GM18858 (cell line): Measurements from ENCODE around the gene KY.
"Not testable (repeated sequence)": the region's sequence is repeated elsewhere in the genome, so short reads cannot be mapped to it uniquely, and the experiment has no call there.

ENCODE experiments used
- ATAC-seq: cut with Tn5 transposase; IDR thresholded peaks from one replicate; pipeline ENCODE4 v1.9.1; 2021; ENCODE audit not compliant: unreplicated experiment

The KY gene

DNA sequence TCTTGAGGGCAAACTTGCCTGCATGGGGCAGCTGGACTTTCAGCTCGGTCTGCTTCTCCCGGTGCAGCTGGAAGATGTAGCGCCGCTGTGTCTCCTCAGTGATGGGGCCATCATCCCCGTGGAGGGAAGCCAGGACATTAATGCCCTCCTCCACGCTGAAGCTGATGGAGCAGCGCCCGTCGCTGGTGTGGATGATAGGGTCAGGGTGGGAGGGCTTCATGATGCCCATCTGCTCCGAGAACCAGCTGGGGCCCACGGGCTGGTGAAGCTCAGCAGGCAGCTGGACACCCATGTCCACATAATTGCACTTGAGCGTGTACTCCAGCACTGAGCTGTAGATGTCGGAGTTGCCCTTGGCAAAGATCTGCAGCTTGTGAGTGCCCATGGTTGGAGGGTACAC, 46.9 kb downstream of the KY start:
- ATAC-seq, result no peak

DNA sequence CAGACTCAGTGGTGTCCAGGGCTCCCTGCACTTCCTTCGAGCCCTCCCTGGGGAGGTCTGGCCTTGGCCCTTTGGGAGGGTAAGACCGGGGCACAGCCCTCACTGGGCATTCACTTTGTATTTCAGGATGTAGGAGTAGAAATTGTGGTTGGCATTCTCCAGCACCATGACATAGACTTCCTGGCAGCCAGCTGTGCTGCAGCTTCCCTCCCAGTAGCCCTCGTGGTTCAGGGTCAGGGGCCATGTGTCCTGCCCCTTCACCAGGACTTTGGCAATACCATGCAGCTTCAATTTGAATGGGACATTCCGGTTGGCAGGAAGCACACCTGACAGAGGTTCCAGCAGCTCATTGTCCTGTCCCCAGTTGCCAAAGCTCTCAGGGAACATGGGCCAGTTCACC, 47.3 kb downstream of the KY start:
- ATAC-seq, result no peak

DNA sequence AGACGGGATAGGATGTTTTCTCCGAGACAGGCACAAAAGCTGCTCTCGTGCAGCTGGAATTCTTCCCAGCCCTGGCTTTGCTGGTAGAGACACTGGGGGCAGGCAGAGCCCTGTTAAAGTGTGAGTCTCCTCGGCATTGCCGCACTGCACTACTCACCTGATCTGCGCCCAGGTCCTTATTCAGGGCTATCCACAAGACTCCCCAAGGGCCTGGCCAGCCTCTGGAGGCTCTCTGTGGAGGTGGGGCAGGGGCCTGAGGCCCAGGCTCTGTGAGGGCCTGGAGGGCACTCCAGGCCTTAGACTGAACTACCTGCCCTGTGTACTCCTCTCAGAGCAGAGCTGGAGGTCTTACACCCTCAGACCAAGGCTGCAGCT, 48.4 kb downstream of the KY start:
- no peak for ATAC-seq

DNA sequence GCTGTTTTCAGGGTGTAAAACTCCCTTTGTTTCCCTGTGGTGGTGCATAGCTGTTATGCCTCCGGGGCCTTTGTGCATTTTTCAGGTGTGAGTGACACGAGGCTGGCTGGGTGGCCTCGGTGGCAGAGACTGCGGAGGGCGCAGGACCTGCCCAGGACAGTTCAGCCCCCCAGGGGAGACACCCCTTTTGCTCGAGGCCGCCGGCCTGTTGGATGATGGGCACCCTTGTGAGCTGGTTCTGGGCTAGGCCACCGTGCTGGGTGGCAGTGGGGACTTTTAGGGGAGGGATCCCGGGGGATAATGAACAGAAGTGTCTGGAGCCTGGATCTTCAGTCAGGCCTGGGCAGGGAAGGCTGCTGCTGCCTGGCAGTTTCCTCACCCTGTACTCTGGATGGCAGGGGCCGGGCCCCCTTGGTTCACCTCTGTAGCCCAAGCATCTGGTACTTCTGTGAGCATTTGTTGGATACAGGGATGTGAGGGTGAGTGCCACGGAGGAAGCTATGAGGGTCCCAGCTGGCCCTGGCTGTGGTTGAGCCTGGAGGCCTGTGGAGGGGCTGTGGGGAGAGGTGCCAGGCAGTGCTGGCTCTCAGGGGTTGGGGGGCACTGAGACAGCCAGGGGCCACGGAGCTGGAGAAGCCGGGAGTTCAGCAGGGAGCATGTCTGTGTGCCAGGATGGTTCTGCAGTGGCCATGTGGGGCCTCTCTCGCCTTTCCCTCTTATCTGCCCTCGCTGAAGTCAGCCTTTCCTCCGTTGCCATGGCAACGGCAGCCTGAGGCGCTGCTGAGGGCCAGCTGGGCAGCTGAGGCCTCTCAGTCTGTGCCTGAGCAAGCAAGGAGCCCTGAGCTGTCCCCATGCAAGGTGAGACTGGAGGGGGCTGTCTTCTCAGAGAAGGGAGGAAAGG, 49.0 kb downstream of the KY start:
- ATAC-seq, result no peak

DNA sequence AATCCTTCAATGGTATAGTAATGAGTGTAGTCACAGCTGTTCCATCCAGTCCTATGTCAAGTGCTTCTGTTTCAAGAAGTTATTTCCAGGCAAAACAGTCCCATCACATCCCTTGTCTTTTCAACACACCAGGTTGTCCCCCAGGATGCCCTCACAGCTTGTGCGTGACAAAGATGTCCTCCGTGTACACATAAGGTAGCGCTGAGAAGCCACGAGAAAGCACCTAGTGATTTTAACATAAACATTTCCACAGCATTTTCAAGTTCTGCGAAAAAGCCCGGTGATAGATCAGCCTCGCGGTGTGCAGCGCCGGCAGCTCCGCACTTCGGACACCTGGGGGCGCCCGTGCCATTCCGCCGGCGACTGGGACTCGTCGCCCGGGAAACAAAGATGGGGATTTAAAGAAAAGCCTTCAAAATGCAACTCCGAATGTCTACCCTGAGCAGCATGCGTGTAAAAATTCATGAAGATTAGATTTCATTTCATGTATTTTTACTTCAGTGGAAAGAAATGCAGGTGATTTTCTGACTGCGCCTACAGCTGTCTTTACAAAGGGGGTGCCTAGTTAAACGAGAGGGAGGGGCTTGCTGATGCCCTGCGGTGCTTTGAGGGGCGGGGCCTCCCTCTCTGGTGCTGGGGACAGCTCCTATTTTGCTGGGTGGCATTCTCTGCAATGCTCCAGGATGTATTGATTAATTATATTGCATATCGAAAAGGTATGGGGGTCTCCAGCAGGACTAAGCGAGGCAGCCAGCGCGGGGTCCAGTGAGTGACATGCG, 49.9 kb downstream of the KY start:
- peak; percentile 46 for ATAC-seq

DNA sequence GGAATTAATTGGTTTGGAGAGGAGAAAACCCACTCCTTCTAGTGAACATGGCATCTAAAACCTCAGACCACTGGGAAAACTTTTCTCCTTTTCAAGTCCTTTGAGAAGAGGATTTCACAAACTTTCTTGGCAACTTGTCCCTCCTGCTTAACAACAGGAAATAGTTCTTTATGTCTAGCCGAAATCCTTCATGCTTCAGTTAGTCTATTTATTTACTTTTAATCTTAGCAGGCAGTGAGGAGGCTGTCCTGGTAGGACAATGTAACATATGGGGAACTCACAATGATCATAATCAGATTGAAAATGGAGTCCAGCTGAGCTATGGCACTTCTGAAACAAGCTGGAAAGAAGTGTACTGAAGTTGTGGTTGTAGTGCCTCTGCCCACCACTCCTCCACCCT, 50.6 kb downstream of the KY start:
- ATAC-seq, result no peak

DNA sequence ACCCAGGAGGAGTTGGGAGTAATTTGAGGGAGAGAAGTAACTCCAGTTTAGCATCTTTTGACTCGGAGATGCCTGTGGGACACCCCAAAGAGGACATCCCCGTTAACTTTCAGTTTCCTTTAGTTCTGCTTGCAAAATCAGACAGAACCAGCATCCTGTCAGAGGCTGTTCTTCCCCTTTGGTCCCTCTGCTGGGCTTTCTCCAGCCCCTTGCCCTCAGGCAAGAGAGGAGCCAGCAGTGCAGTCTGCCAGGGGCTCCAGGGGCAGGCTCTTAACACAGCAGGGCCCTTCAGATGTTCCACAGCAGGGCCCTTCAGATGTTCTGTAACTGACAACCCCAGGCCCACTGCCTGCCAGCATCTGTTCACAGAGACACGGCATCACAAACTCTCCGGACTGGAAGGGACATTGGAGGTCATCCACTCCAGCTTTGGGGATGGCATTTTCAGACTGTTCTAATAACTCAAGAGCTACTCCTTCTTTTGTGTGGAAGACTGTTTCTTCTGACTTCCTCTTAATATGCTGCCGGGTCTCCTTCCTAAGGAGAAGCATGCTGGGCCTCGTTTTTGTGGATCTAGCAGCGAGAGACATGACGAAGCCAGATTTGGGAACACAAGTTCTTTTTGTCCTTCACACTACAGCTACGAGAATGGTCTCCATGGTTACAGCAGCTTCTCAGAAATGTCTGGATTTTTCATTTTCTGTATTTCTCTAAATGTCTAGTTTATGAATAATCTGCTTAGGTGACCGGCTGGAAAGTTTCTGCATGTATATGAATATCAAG, 51.9 kb downstream of the KY start:
- ATAC-seq, result no peak

DNA sequence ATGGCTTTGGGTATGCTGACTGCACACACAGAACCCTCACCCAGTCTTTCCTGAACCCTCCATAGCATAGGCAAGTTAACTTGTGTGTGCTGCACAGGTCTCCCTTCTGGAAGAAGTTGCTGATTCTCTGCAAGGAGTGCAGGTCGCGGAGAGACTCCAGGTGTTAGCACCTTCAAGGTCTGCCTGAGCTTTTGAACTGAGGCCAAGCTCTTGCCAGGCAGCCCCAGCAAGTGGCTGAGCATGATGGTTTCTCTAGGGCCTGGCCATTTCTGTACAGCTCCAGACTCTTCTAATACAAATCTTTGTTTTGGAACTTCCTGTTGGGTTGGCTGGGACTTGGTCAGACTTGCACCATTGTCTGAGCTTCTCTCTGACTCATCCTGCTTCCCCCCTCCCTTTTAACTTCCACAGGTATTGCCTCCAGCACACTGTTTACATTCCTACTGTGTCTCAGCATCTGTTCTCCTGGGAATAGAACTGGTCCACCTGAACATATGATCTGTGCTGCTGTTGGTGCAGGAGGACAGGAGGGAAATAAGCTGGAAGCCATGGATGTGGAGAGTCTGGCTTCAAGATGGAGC, 53.3 kb downstream of the KY start:
- no peak for ATAC-seq

DNA sequence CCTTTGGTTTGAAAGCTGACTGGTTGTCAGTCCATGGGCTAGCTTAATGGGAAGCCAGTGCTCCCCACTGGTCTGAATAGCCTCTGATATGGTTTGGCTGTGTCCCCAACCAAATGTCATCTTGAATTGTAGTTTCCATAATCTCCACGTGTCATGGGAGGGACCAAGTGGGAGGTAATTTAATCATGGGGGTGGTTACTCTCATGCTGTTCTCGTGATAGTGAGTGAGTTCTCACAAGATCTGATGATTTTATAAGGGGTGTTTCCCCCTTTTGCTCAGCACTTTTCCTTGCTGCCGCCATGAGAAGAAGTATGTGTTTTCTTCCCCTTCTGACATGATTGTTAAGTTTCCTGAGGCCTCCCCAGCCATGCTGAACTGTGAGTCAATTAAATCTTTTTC, 55.8 kb downstream of the KY start:
- not testable (repeated sequence) for ATAC-seq

DNA sequence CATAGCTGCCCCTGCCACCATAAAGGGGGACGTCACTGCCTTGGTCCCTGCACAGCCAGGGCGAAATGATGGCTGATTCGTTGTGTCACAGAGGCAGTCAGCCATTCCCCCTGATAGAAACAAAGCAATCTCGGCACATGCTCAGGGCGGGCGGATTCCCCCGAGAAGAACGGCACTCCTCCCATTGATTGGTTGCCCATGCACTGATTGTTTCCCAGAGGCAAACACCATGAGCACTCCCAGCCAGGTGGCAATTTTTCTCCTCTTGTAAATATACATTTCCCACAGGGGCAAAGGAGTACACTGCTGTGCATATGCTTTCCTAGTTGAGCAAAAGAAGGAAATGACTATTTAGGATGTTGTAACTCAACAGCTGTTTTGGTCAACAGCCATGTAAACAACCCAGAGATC, 56.5 kb downstream of the KY start:
- ATAC-seq, result no peak

DNA sequence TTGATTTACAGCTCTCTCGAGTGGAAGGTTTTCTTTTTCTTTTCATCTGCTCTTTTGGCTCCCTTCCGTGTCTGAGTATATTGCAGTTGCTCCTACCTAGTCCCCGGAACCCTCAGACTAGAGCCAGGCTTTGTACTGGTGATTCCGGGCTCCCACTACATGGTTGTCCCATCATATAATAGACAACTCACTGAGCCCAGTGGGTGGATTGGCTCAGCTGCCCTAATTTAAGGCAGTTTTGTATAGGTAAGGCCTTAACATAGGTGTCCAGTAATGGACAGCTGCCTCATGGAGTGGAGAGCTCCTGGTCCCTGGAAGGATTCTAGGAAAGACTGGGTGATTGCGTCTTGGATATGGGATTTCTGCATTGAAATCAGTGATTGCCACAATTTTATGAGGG, 58.0 kb downstream of the KY start:
- no peak for ATAC-seq

DNA sequence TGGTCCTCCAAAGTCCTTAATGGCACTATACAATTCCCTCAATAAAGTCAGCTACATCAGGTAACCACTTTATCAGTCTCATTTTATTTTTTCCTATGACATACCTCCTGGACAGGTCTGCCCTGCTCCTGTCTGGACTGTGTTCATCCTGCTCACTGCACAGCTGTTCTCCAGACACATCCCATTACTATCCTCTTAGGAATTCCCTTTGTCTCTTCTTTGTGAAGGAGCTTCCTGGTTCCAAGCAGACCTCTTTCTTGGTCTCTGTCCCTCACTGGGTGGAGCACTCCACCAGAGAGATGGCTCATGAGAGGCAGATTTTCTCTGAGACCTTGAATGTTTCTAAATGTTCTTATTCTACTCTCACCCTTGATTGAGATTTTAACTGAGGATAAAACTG, 60.1 kb downstream of the KY start:
- no peak for ATAC-seq

DNA sequence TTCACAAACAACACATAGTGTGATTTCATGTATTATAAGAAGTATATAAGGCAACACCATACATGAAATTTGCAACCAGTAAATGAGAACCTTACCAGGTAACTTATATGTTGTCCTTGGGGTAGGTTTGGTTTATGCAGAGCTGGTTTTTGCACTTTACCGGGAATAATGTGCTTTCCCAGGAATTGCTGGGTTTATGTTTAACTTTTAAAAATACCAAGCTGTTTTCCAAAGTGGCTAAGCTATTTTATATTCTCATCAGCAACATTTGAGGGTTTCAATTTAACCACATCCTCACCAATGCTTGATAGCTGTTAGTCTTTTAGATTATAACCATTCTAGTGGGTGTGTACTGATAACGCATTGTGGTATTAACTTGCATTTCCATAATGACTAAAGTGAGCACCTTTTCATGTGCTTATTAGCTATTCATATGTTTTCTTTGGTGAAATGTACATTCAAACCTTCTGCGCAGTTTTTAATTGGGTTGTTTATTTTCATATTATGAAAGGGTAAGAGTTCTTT, 71.6 kb downstream of the KY start:
- no peak for ATAC-seq

DNA sequence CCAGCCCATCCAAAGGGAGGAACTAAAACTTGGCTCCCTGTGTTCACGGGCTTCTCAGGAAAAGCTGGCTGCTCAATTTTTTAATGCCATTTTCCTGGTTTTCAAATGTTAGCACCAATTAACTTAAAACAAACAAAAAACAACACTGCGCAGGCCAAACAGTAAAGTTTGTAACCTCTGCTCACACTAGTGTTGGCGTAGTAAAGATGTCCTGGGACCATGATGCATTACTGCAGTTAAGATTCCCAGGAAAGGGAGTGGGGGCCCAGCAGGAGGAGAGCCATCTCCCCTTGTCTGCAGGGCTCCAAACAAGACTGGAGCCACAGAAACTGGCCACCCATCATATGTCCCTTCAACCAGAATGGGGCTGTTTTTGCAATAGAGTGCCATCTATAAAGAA, 74.0 kb downstream of the KY start:
- no peak for ATAC-seq

DNA sequence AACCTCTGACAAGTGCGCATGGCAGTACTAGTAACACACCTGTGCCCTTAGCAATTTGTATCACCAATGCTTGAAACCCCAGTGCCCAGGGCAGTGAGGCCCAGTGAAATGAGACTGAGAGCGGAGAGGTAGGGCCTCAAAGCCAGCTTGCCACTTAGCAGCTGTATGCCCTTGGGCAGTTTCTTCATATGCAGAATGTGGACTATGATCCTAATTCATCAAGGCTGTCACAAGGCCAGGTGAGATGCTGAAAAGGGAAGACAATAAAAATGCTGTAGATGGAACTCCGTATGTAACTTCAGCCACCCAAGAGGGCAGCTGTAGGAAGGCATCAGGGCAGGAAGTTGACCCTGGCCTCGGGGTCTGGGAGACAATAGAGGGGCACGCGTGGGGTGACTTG, 74.4 kb downstream of the KY start:
- no peak for ATAC-seq

DNA sequence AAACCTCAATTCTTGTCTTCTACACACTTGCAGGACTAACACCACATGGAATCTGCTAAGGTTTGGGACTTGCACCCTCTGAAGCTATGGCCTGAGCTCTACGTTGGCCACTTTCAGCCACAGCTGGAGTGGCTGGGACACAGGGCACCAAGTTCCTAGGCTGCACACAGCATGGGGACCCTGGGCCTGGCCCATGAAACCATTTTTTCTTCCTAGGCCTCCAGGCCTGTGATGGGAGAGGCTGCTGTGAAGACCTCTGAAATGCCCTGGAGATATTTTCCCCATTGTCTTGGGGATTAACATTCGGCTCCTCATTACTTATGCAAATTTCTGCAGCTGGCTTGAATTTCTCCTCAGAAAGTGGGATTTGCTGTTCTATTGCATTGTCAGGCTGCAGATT, 80.9 kb downstream of the KY start:
- not testable (repeated sequence) for ATAC-seq

DNA sequence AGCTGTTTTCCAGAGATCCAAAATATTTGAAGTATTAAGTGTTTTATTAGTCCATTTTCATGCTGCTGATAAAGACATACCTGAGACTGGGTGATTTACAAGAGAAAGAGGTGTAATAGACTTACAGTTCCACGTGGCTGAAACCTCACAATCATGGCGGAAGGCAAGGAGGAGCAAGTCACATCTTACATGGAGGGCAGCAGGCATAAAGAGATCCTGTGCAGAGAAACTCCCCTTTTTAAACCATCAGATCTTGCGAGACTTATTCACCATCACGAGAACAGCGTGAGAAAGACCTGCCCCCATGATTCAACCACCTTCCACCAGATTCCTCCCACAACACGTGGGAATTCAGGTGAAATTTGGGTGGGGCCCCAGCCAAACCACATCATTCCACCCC, 82.0 kb downstream of the KY start:
- ATAC-seq, result no peak

DNA sequence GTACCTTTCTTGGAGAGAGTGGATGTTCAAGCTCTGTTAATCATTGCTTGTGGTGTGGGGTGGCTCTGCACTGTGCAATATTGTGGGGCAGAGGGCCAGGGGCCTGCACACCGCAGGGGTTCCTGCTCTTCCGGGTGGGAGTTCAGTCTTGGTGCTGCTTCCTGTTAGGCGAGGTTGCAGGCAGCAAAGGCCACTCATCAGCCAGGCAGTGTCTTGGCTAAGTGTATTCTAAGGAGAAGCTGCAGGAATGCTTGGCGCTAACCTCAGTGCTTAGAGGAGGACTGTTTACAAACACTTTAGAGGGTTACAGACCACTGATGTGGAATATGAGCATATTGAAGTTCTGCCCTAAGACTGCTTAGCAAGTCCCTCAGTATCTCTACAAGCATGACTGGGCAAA, 83.2 kb downstream of the KY start:
- ATAC-seq, result no peak

DNA sequence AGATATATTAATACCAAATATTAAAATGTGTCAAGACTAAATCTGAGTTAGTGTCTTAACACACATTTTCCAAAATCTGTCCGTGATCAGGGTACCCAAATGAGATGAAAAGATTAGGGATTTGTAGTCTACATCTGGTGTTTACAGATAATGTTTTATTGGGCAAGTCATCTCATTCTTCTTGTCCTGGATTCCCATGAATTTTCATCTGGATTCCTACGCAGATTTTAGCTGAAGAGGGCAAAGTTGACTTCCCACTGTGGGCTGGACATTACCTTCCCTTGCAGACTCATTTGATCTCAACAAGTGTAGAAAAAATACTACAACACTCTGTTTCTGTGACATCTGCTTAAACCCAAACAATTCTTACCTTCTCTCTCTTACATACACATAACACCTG, 85.8 kb downstream of the KY start:
- no peak for ATAC-seq

DNA sequence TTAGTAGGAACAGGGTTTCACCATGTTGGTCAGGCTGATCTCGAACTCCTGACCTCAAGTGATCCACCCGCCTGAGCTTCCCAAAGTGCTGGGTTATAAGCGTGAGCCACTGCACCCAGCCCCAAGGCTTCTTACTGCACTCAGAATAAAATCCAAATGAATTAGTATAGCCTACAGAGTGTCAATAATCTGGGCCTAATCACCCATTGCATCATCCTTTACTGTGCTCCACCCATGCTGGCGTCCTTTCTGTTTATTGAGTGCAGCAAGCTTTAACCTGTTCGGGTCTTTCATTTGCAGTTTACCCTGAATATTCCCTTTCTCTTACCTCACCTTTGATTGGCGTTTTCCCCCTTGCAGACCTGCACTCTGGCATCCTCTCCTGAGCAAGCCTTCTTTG, 87.2 kb downstream of the KY start:
- no peak for ATAC-seq

DNA sequence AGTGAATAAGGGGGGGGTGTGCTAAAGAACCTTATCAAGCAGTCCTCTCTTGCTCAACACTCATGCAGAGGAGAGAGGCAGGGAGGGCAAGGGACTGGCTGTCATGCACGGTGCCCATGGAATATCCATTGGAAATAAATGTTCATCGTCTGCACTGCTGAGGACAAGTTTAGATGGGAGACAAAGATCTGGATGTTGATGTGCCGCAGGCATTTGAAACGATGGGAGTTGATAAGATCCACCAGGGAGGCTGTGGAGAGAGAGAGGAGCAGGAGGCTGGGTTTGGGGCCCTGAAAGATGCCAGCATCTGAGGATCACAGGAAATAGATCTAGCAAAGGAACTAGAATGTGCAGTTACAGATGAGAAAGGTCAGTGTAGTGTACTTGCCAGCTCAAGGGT, 88.8 kb downstream of the KY start:
- ATAC-seq, result no peak
